Measurements from ENCODE around the gene DNAJC19. TPM values are rescaled to one million over a fixed set of nuclear protein-coding genes. Genes with fewer than 3 reads are reported as not detected.

DNAJC19 gene
- total and polyA plus RNA-seq, 8 donors, result 19.1 to 33.7 (median 24.8) TPM

DNA sequence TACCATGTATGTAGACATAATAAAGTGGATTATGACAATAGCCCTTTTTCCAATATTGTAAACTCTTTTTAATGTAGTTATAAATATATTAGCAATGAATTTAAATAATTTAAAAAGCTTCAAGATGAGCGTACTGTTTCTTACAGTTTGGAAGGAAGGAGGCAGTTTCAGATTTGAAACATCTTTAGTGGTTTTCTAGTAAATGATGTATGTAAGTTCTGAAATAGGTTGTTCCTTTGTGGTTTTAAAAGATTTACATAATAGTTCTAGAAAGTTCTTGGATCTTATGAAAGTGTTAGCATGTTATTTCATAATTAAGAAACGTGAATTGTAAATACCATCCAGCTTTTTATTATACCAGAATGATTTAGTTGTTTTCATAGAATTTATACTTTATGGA, 16.0 kb downstream of the DNAJC19 start:
- Histone ChIP-seq H3K9me3 (no peaks in the 10 kb centered on the region), H3K27ac (no peak overlapping the region), H3K4me3 (no peak overlapping the region), H3K36me3 (peaks cover 0 to 29% (median under 1%) of the 10 kb centered on the region in 3 donors), H3K4me1 (no peaks in the 10 kb centered on the region), H3K27me3 (no peaks in the 10 kb centered on the region)
- FAIRE-seq, result peak; percentile 29
- no peak for DNase-seq
- intact Hi-C loops (cut with DNase I), result no loop called here
- TF ChIP-seq, protein P1, sequence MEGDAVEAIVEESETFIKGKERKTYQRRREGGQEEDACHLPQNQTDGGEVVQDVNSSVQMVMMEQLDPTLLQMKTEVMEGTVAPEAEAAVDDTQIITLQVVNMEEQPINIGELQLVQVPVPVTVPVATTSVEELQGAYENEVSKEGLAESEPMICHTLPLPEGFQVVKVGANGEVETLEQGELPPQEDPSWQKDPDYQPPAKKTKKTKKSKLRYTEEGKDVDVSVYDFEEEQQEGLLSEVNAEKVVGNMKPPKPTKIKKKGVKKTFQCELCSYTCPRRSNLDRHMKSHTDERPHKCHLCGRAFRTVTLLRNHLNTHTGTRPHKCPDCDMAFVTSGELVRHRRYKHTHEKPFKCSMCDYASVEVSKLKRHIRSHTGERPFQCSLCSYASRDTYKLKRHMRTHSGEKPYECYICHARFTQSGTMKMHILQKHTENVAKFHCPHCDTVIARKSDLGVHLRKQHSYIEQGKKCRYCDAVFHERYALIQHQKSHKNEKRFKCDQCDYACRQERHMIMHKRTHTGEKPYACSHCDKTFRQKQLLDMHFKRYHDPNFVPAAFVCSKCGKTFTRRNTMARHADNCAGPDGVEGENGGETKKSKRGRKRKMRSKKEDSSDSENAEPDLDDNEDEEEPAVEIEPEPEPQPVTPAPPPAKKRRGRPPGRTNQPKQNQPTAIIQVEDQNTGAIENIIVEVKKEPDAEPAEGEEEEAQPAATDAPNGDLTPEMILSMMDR (IDR thresholded peaks at IDR 0.05), result no peak
- ATAC-seq, result no peak
- WGBS, 2 donors, result 92 to 97% methylated on average over 2 of the region's 2 CpGs

DNA sequence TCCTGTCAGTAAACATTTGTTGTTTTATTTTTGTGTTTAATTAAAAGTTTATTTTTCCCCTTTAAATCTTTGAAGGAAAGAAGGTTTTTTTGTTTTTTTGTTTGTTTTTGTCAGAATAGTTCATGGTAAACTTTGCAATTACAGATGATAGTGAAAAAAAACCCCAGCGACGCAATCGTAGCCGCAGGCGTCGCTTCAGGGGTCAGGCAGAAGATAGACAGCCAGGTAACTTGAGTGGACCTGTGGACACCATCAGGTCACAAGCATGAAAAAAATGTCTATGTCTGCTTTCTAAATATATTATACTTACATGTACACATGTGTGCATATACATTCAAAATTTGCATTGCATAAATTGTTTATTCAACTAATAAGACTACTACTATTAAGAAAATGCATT, 18.6 kb downstream of the DNAJC19 start:
- Histone ChIP-seq H3K4me1 (no peaks in the 10 kb centered on the region), H3K9me3 (no peaks in the 10 kb centered on the region), H3K27ac (no peak overlapping the region), H3K36me3 (peaks cover 0 to 41% (median 7%) of the 10 kb centered on the region in 3 donors), H3K27me3 (no peaks in the 10 kb centered on the region), H3K4me3 (no peak overlapping the region)
- FAIRE-seq, result no peak
- 97% methylated on average over 6 of the region's 6 CpGs for WGBS, 2 donors
- intact Hi-C loops (cut with DNase I), result no loop called here
- TF ChIP-seq, protein P1 (IDR thresholded peaks at IDR 0.05), result no peak
- no peak for ATAC-seq
- no peak for DNase-seq

DNA sequence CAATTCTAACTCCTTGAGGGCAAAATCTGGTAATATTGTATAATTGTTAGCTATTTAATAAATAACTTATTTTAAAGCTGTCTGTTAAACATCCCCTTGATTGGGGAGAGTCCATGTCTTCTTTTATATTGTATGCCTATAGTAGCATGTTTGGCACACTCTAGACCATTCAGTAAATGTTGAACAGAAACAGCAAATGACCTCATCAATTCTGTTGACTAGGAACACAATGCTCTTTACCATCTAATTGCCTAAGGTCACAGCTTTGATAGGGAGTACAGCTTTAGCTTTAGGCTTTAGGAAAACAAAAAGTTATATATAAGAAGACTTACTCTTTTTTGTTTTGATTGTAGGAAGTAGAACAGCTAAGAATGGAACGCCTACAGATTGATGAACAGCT, 27.0 kb downstream of the DNAJC19 start:
- DNase-seq, result no peak
- WGBS, 2 donors, result 88 to 92% methylated on average over 1 of the region's 1 CpG
- intact Hi-C loops (cut with DNase I), result no loop called here
- TF ChIP-seq, protein P1 (IDR thresholded peaks at IDR 0.05), result no peak
- no peak for FAIRE-seq
- no peaks in the 10 kb centered on the region for H3K4me1 ChIP-seq
- H3K36me3 ChIP-seq, result peaks cover 5 to 39% (median 8%) of the 10 kb centered on the region in 3 donors
- no peak overlapping the region for H3K27ac ChIP-seq
- no peak overlapping the region for H3K4me3 ChIP-seq
- H3K9me3 ChIP-seq, result no peaks in the 10 kb centered on the region
- ATAC-seq, result no peak
- no peaks in the 10 kb centered on the region for H3K27me3 ChIP-seq

DNA sequence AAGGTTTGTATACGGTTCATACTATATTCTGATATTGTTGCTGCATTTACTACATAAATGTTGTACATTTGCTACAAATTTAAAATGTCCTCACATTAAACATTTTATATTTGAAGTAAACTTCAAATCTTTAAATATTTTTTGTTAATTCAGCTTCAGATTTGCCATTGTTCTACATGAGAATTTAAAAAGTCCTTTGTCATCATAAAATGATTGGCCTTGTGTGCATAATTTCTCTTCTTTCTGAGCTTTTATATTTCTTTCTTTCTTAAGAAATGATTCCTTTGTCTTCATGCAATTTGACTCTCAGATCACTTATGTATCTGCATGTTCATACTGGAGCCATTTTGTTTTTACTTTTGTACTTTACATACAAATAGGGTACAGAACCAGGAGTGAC, 28.0 kb downstream of the DNAJC19 start:
- TF ChIP-seq, protein P1 (IDR thresholded peaks at IDR 0.05), result no peak
- no peaks in the 10 kb centered on the region for H3K27me3 ChIP-seq
- H3K4me3 ChIP-seq, result no peak overlapping the region
- no peaks in the 10 kb centered on the region for H3K4me1 ChIP-seq
- H3K27ac ChIP-seq, result no peak overlapping the region
- WGBS, 2 donors, result 90 to 100% methylated on average over 1 of the region's 1 CpG
- ATAC-seq (no peak), DNase-seq (no peak), FAIRE-seq (no peak)
- intact Hi-C loops (cut with DNase I), result no loop called here
- peaks cover 5 to 38% (median 8%) of the 10 kb centered on the region in 3 donors for H3K36me3 ChIP-seq
- no peaks in the 10 kb centered on the region for H3K9me3 ChIP-seq

DNA sequence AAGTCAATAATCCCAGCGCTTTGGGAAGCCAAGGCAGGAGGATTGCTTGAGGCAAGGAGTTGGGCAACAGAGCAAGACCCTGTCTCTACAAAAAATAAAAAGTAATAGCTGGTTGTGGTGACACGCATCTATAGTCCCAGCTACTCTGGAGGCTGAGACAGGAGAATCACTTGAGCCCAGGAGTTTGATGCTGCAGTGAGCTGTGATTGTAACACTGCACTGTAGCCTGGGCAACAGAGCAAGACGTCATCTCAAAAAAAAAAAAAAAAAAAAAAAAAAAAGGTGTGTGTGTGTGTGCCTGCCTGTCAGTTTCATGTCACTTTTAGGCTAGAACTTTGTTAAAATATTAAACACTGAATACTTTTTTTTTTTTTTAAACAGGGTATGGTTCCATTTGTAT, 28.4 kb downstream of the DNAJC19 start:
- no peak for ATAC-seq
- Histone ChIP-seq H3K4me3 (no peak overlapping the region), H3K36me3 (peaks cover 5 to 38% (median 8%) of the 10 kb centered on the region in 3 donors), H3K27me3 (no peaks in the 10 kb centered on the region), H3K4me1 (no peaks in the 10 kb centered on the region), H3K27ac (no peak overlapping the region), H3K9me3 (no peaks in the 10 kb centered on the region)
- DNase-seq, result no peak
- 90 to 94% methylated on average over 3 of the region's 3 CpGs for WGBS, 2 donors
- no peak for FAIRE-seq
- intact Hi-C loops (cut with DNase I), result no loop called here
- TF ChIP-seq, protein P1 (IDR thresholded peaks at IDR 0.05), result no peak

All from pancreas (tissue), 10 donors.